Esophagus squamous epithelium (tissue), 5 donors: ENCODE measurements around the gene IARS2. TPM values are rescaled to one million over a fixed set of nuclear protein-coding genes. Genes with fewer than 3 reads are reported as not detected.
A peak's percentile ranks its signal among the peaks of the same experiment; 100 is the strongest.

Source experiments
- DNase-seq: peaks from one replicate; lab custom pipeline; 2025; lab: John Stamatoyannopoulos, UW
- H3K27ac ChIP-seq, 4 donors: fragments of 200-600 bp; sonication (generic); one replicate each; pipeline ENCODE4 v1.5.1; 2016 to 2019; ENCODE audit warnings: mild to moderate bottlenecking in 1 of 4
- H3K27me3 ChIP-seq, 4 donors: fragments of 200-600 bp; sonication (generic); 1 replicate in 3 of 4; 2 replicates in 1 of 4; pipeline versions ENCODE4 v1.5.1 to v1.6.0; 2017 to 2021; ENCODE audit warnings: antibody characterized with exemption in 1 of 4
- H3K36me3 ChIP-seq, 3 donors: fragments of 200-600 bp; sonication (generic); one replicate each; pipeline ENCODE4 v1.5.1; 2016 to 2019
- H3K4me1 ChIP-seq, 3 donors: fragments of 200-600 bp; sonication (generic); one replicate each; pipeline ENCODE4 v1.5.1; 2017 to 2019
- H3K4me3 ChIP-seq, 4 donors: fragments of 200-600 bp; sonication (generic); 1 replicate in 3 of 4; 2 replicates in 1 of 4; pipeline ENCODE4 v1.5.1; 2016 to 2019; ENCODE audit warnings: mild to moderate bottlenecking in 2 of 4, moderate library complexity in 1 of 4
- H3K9me3 ChIP-seq, 3 donors: fragments of 200-600 bp; sonication (generic); one replicate each; pipeline ENCODE4 v1.5.1; 2016 to 2019
- CTCF ChIP-seq, 6 experiments: fragments of 450-650 bp in 4 of 6; fragments of 200-600 bp in 2 of 6; sonication (generic) in 2 of 6; IDR thresholded peaks; one replicate each; pipeline ENCODE4 v1.5.1; 2016 to 2019; ENCODE audit warnings: antibody characterized with exemption in 6 of 6, mild to moderate bottlenecking in 4 of 6, moderate library complexity in 4 of 6
- POLR2A ChIP-seq, 4 donors: fragments of 450-650 bp; IDR thresholded peaks; one replicate each; pipeline ENCODE4 v1.6.1; 2017; ENCODE audit warnings: antibody characterized with exemption in 4 of 4, mild to moderate bottlenecking in 4 of 4, moderate library complexity in 3 of 4
- WGBS, 2 donors: methylation state at CpG; one replicate each; pipeline ENCODE4 v1.1.5; 2018; 5-methylcytosine and 5-hydroxymethylcytosine counted together
- intact Hi-C: fragments of 100-400 bp; cut with DNase I; formaldehyde crosslinking; loops from one replicate; pipeline ENCODE4 v1.15.0; 2022
- total RNA-seq, 4 donors: library from RNA; depleted of rRNA; stranded (reverse); fragments of >200 nt; gene quantifications; one replicate each; pipeline ENCODE4 v1.1.0, GENCODE V29; 2016
- donor health status: DM: yes; HTN: yes; CAD: no.

IARS2 gene
- total RNA-seq, 4 donors from 2014 or later: 43.6 to 85.1 (median 61.7) TPM

- TF ChIP-seq POLR2A (IDR thresholded peaks at IDR 0.05) (no peak), CTCF (IDR thresholded peaks at IDR 0.05) (no peak)
- no peak for DNase-seq
- no peaks in the 10 kb centered on the region for H3K9me3 ChIP-seq
- intact Hi-C loops: no loop called here
- H3K27ac ChIP-seq: no peak overlapping the region
- no peaks in the 10 kb centered on the region for H3K4me1 ChIP-seq
- no peaks in the 10 kb centered on the region for H3K27me3 ChIP-seq
- H3K4me3 ChIP-seq: no peak overlapping the region
- 85 to 94% methylated on average over 5 of the region's 5 CpGs for WGBS, 2 donors
- peaks cover 0 to 99% (median 1%) of the 10 kb centered on the region in 3 donors for H3K36me3 ChIP-seq
Observed at GRCh38 chr1:220144051-220144450, 50.1 kb downstream of the IARS2 start.

GRCh38 chr1:220149742-220150141 is 55.8 kb downstream of the IARS2 start:
- no peak for TF ChIP-seq POLR2A (IDR thresholded peaks at IDR 0.05)
- TF ChIP-seq CTCF (IDR thresholded peaks at IDR 0.05): no peak
- no peak for DNase-seq
- 91 to 100% methylated on average over 1 of the region's 1 CpG for WGBS, 2 donors
- intact Hi-C loops: no loop called here
- H3K27ac ChIP-seq: peak overlapping the region in 1 of 4 donors; percentile 14
- no peak overlapping the region for H3K4me3 ChIP-seq
- no peaks in the 10 kb centered on the region for H3K27me3 ChIP-seq
- peaks cover 0 to 96% (median 0%) of the 10 kb centered on the region in 3 donors for H3K36me3 ChIP-seq
- no peaks in the 10 kb centered on the region for H3K9me3 ChIP-seq
- peaks cover 0 to 7% (median 0%) of the 10 kb centered on the region in 3 donors for H3K4me1 ChIP-seq

- no peaks in the 10 kb centered on the region for H3K27me3 ChIP-seq
- no peaks in the 10 kb centered on the region for H3K9me3 ChIP-seq
- H3K4me3 ChIP-seq: no peak overlapping the region
- TF ChIP-seq POLR2A (IDR thresholded peaks at IDR 0.05) (no peak), CTCF (IDR thresholded peaks at IDR 0.05) (no peak)
- H3K36me3 ChIP-seq: peaks cover 0 to 96% (median 4%) of the 10 kb centered on the region in 3 donors
- intact Hi-C loops: no loop called here
- DNase-seq: no peak
- no peak overlapping the region for H3K27ac ChIP-seq
- peaks cover 0 to 7% (median 0%) of the 10 kb centered on the region in 3 donors for H3K4me1 ChIP-seq
- WGBS, 2 donors: 34 to 54% methylated on average over 3 of the region's 3 CpGs
Observed at GRCh38 chr1:220151454-220151853, 57.5 kb downstream of the IARS2 start.

GRCh38 chr1:220153147-220153546 is 59.2 kb downstream of the IARS2 start:
- Histone ChIP-seq H3K4me1 (peaks cover 0 to 7% (median 0%) of the 10 kb centered on the region in 3 donors), H3K9me3 (no peaks in the 10 kb centered on the region), H3K27ac (no peak overlapping the region), H3K36me3 (peaks cover 0 to 96% (median 12%) of the 10 kb centered on the region in 3 donors), H3K4me3 (no peak overlapping the region), H3K27me3 (no peaks in the 10 kb centered on the region)
- intact Hi-C loops: no loop called here
- no peak for DNase-seq
- no peak for TF ChIP-seq POLR2A (IDR thresholded peaks at IDR 0.05)
- no peak for TF ChIP-seq CTCF (IDR thresholded peaks at IDR 0.05)

- Histone ChIP-seq H3K36me3 (peaks cover 0 to 98% (median 12%) of the 10 kb centered on the region in 3 donors), H3K4me1 (peaks cover 0 to 2% (median 0%) of the 10 kb centered on the region in 3 donors), H3K9me3 (no peaks in the 10 kb centered on the region), H3K27ac (no peak overlapping the region), H3K27me3 (no peaks in the 10 kb centered on the region), H3K4me3 (no peak overlapping the region)
- 90 to 92% methylated on average over 4 of the region's 4 CpGs for WGBS, 2 donors
- no peak for DNase-seq
- TF ChIP-seq POLR2A (IDR thresholded peaks at IDR 0.05): no peak
- no peak for TF ChIP-seq CTCF (IDR thresholded peaks at IDR 0.05)
- intact Hi-C loops: no loop called here
Observed at GRCh38 chr1:220156620-220157146, 62.8 kb downstream of the IARS2 start.
